ENCODE measurements around the gene LRBA.

The LRBA gene

GRCh38 chr4:150650751-150651150 lies 364.3 kb downstream of the LRBA start:
- H2AFZ ChIP-seq (ENCODE audit: low read depth, low read length): no peak overlapping the region
- H3K36me3 ChIP-seq (ENCODE audit: insufficient read depth, low read length): no peaks in the 10 kb centered on the region
- no peaks in the 10 kb centered on the region for H3K9me3 ChIP-seq (ENCODE audit: low read length)
- no peak overlapping the region for H3K4me3 ChIP-seq (ENCODE audit: low read length)
- no peaks in the 10 kb centered on the region for H3K4me1 ChIP-seq (ENCODE audit: insufficient read depth, low read length)
- H3K27me3 ChIP-seq (ENCODE audit: insufficient read depth, low read length): no peaks in the 10 kb centered on the region

GRCh38 chr4:150648123-150648522 lies 367.0 kb downstream of the LRBA start:
- no peak overlapping the region for H2AFZ ChIP-seq (ENCODE audit: low read depth, low read length)

GRCh38 chr4:150647008-150647407 lies 368.1 kb downstream of the LRBA start:
- no peak overlapping the region for H2AFZ ChIP-seq (ENCODE audit: low read depth, low read length)
- H3K27me3 ChIP-seq (ENCODE audit: insufficient read depth, low read length): no peaks in the 10 kb centered on the region
- H3K4me3 ChIP-seq (ENCODE audit: low read length): no peak overlapping the region
- H3K4me1 ChIP-seq (ENCODE audit: insufficient read depth, low read length): no peaks in the 10 kb centered on the region
- H3K36me3 ChIP-seq (ENCODE audit: insufficient read depth, low read length): no peaks in the 10 kb centered on the region
- no peaks in the 10 kb centered on the region for H3K9me3 ChIP-seq (ENCODE audit: low read length)

More at GRCh38 chr4:150648123-150648522, 367.0 kb downstream of the LRBA start:
- Histone ChIP-seq H3K36me3 (ENCODE audit: insufficient read depth, low read length) (no peaks in the 10 kb centered on the region), H3K9me3 (ENCODE audit: low read length) (no peaks in the 10 kb centered on the region), H3K4me1 (ENCODE audit: insufficient read depth, low read length) (no peaks in the 10 kb centered on the region), H3K27me3 (ENCODE audit: insufficient read depth, low read length) (no peaks in the 10 kb centered on the region), H3K4me3 (ENCODE audit: low read length) (no peak overlapping the region)

- H3K4me1 ChIP-seq (ENCODE audit: insufficient read depth, low read length): no peaks in the 10 kb centered on the region
- H3K27me3 ChIP-seq (ENCODE audit: insufficient read depth, low read length): no peaks in the 10 kb centered on the region
- no peak overlapping the region for H2AFZ ChIP-seq (ENCODE audit: low read depth, low read length)
- no peaks in the 10 kb centered on the region for H3K36me3 ChIP-seq (ENCODE audit: insufficient read depth, low read length)
- no peak overlapping the region for H3K4me3 ChIP-seq (ENCODE audit: low read length)
- no peaks in the 10 kb centered on the region for H3K9me3 ChIP-seq (ENCODE audit: low read length)
These were observed 373.5 kb downstream of the LRBA start for GRCh38 chr4:150641612-150642011.

GRCh38 chr4:150632639-150633038 lies 382.4 kb downstream of the LRBA start:
- Histone ChIP-seq H3K36me3 (ENCODE audit: insufficient read depth, low read length) (no peaks in the 10 kb centered on the region), H3K4me1 (ENCODE audit: insufficient read depth, low read length) (no peaks in the 10 kb centered on the region), H2AFZ (ENCODE audit: low read depth, low read length) (no peak overlapping the region), H3K27me3 (ENCODE audit: insufficient read depth, low read length) (no peaks in the 10 kb centered on the region), H3K9me3 (ENCODE audit: low read length) (peaks cover 1% of the 10 kb centered on the region), H3K4me3 (ENCODE audit: low read length) (no peak overlapping the region)

- Histone ChIP-seq H2AFZ (ENCODE audit: low read depth, low read length) (no peak overlapping the region), H3K36me3 (ENCODE audit: insufficient read depth, low read length) (no peaks in the 10 kb centered on the region), H3K4me3 (ENCODE audit: low read length) (no peak overlapping the region), H3K4me1 (ENCODE audit: insufficient read depth, low read length) (no peaks in the 10 kb centered on the region), H3K9me3 (ENCODE audit: low read length) (peaks cover 1% of the 10 kb centered on the region), H3K27me3 (ENCODE audit: insufficient read depth, low read length) (no peaks in the 10 kb centered on the region)
These were observed 387.0 kb downstream of the LRBA start for GRCh38 chr4:150628073-150628472.

GRCh38 chr4:150625033-150625432 lies 390.1 kb downstream of the LRBA start:
- Histone ChIP-seq H3K36me3 (ENCODE audit: insufficient read depth, low read length) (no peaks in the 10 kb centered on the region), H2AFZ (ENCODE audit: low read depth, low read length) (no peak overlapping the region), H3K27me3 (ENCODE audit: insufficient read depth, low read length) (no peaks in the 10 kb centered on the region), H3K4me1 (ENCODE audit: insufficient read depth, low read length) (no peaks in the 10 kb centered on the region), H3K9me3 (ENCODE audit: low read length) (no peaks in the 10 kb centered on the region), H3K4me3 (ENCODE audit: low read length) (no peak overlapping the region)

- Histone ChIP-seq H3K9me3 (ENCODE audit: low read length) (no peaks in the 10 kb centered on the region), H3K4me1 (ENCODE audit: insufficient read depth, low read length) (no peaks in the 10 kb centered on the region), H3K36me3 (ENCODE audit: insufficient read depth, low read length) (no peaks in the 10 kb centered on the region), H3K4me3 (ENCODE audit: low read length) (no peak overlapping the region), H3K27me3 (ENCODE audit: insufficient read depth, low read length) (no peaks in the 10 kb centered on the region), H2AFZ (ENCODE audit: low read depth, low read length) (no peak overlapping the region)
These were observed 391.0 kb downstream of the LRBA start for GRCh38 chr4:150624055-150624454.

- H3K4me1 ChIP-seq (ENCODE audit: insufficient read depth, low read length): no peaks in the 10 kb centered on the region
- no peaks in the 10 kb centered on the region for H3K36me3 ChIP-seq (ENCODE audit: insufficient read depth, low read length)
- H3K9me3 ChIP-seq (ENCODE audit: low read length): no peaks in the 10 kb centered on the region
- H3K4me3 ChIP-seq (ENCODE audit: low read length): no peak overlapping the region
- H2AFZ ChIP-seq (ENCODE audit: low read depth, low read length): no peak overlapping the region
- H3K27me3 ChIP-seq (ENCODE audit: insufficient read depth, low read length): no peaks in the 10 kb centered on the region
These were observed 396.0 kb downstream of the LRBA start for GRCh38 chr4:150619042-150619441.

GRCh38 chr4:150609131-150609530 lies 406.0 kb downstream of the LRBA start:
- H3K27me3 ChIP-seq (ENCODE audit: insufficient read depth, low read length): no peaks in the 10 kb centered on the region
- peaks cover 6% of the 10 kb centered on the region for H3K4me1 ChIP-seq (ENCODE audit: insufficient read depth, low read length)
- no peaks in the 10 kb centered on the region for H3K36me3 ChIP-seq (ENCODE audit: insufficient read depth, low read length)
- no peak overlapping the region for H3K4me3 ChIP-seq (ENCODE audit: low read length)
- H3K9me3 ChIP-seq (ENCODE audit: low read length): no peaks in the 10 kb centered on the region
- H2AFZ ChIP-seq (ENCODE audit: low read depth, low read length): no peak overlapping the region

- Histone ChIP-seq H3K4me3 (ENCODE audit: low read length) (no peak overlapping the region), H2AFZ (ENCODE audit: low read depth, low read length) (no peak overlapping the region), H3K36me3 (ENCODE audit: insufficient read depth, low read length) (peaks cover 2% of the 10 kb centered on the region), H3K27me3 (ENCODE audit: insufficient read depth, low read length) (no peaks in the 10 kb centered on the region), H3K9me3 (ENCODE audit: low read length) (no peaks in the 10 kb centered on the region), H3K4me1 (ENCODE audit: insufficient read depth, low read length) (no peaks in the 10 kb centered on the region)
These were observed 414.2 kb downstream of the LRBA start for GRCh38 chr4:150600812-150601445.

GRCh38 chr4:150599547-150599946 lies 415.5 kb downstream of the LRBA start:
- Histone ChIP-seq H3K4me3 (ENCODE audit: low read length) (no peak overlapping the region), H3K27me3 (ENCODE audit: insufficient read depth, low read length) (no peaks in the 10 kb centered on the region), H3K9me3 (ENCODE audit: low read length) (no peaks in the 10 kb centered on the region), H3K4me1 (ENCODE audit: insufficient read depth, low read length) (no peaks in the 10 kb centered on the region), H2AFZ (ENCODE audit: low read depth, low read length) (no peak overlapping the region), H3K36me3 (ENCODE audit: insufficient read depth, low read length) (peaks cover 2% of the 10 kb centered on the region)

- Histone ChIP-seq H2AFZ (ENCODE audit: low read depth, low read length) (no peak overlapping the region), H3K27me3 (ENCODE audit: insufficient read depth, low read length) (no peaks in the 10 kb centered on the region), H3K4me1 (ENCODE audit: insufficient read depth, low read length) (no peaks in the 10 kb centered on the region), H3K36me3 (ENCODE audit: insufficient read depth, low read length) (peaks cover 2% of the 10 kb centered on the region), H3K9me3 (ENCODE audit: low read length) (no peaks in the 10 kb centered on the region), H3K4me3 (ENCODE audit: low read length) (no peak overlapping the region)
These were observed 416.2 kb downstream of the LRBA start for GRCh38 chr4:150598909-150599308.

GRCh38 chr4:150593996-150594395 lies 421.1 kb downstream of the LRBA start:
- H3K4me3 ChIP-seq (ENCODE audit: low read length): no peak overlapping the region
- H3K27me3 ChIP-seq (ENCODE audit: insufficient read depth, low read length): no peaks in the 10 kb centered on the region
- H3K9me3 ChIP-seq (ENCODE audit: low read length): no peaks in the 10 kb centered on the region
- H2AFZ ChIP-seq (ENCODE audit: low read depth, low read length): no peak overlapping the region
- peaks cover 2% of the 10 kb centered on the region for H3K36me3 ChIP-seq (ENCODE audit: insufficient read depth, low read length)
- H3K4me1 ChIP-seq (ENCODE audit: insufficient read depth, low read length): peaks cover 11% of the 10 kb centered on the region
